Activated CD8-positive, alpha-beta memory T cell treated with anti-CD3 and anti-CD28 coated beads for 1 hour (primary cell): Measurements from ENCODE around the gene FGFBP3.

ENCODE experiments used
- DNase-seq, 2 donors: peaks; one replicate each; pipeline ENCODE4 v3.0.0-alpha.2; 2020; ENCODE audit warnings: low read depth in 1 of 2; ENCODE audit errors: extremely low read depth in 1 of 2

The FGFBP3 gene

DNA sequence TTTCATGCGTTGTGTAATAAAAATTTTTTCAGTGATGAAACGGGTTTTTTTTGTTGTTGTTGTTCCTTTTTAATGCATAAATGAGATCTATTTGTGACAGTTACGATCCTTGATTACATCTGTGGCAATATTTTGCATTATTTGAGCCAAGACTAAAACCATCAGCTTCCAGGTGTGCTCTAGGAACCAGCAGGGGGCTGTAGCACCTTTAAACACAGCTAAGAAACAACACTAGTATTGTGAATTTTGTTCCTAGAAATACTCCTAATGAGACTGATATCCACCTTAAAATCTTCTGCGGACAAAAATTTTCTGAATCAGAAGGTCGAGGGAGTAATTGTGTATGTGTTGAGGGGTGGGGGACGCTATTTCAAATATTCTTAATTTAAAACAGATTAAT is 52.6 kb downstream of the FGFBP3 start:
- no peak for DNase-seq
